Endothelial cell of umbilical vein (primary cell): ENCODE results near the gene YWHAE. TPM values are rescaled to one million over a fixed set of nuclear protein-coding genes. Genes with fewer than 3 reads are reported as not detected.

ENCODE experiments used
- BruUV-seq: library from RNA; stranded (reverse); fragments of 400-500 nt; replicated peaks from 2 replicates; lab custom pipeline; 2021; lab: Mats Ljungman, UMichigan
- CTCF ChIA-PET: fragments of 300-600, 350-600 bp; sonication (Branson Sonifier 250); formaldehyde crosslinking; loops from one replicate; lab custom pipeline; 2021; ENCODE audit warnings: antibody characterized with exemption, inconsistent platforms; lab: Charles Lee
- POLR2A ChIA-PET: fragments of 300-600, 350-600 bp; sonication (Branson Sonifier 250); formaldehyde crosslinking; loops from one replicate; lab custom pipeline; 2021; ENCODE audit warnings: antibody characterized with exemption, inconsistent platforms; lab: Charles Lee
- DNase-seq: peaks from one replicate; pipeline ENCODE4 v3.0.0-alpha.2; 2011; ENCODE audit warnings: low read depth, low spot score
- FAIRE-seq: peaks from 2 replicates; lab custom pipeline; 2011; peaks lifted over from hg19 to GRCh38; lab: Jason Lieb, UNC
- H2AFZ ChIP-seq: 2 replicates; pipeline ENCODE4 v1.6.0; 2012; ENCODE audit warnings: low read depth, low read length, control low read depth, inconsistent platforms
- H3K27ac ChIP-seq: 2 replicates; pipeline ENCODE4 v1.5.1; 2011; ENCODE audit warnings: low read depth, mild to moderate bottlenecking, control low read depth, low read length, moderate library complexity; ENCODE audit not compliant: insufficient read depth
- H3K27me3 ChIP-seq, 2 experiments: 2 replicates each; pipeline versions ENCODE4 v1.6.0 to v1.6.1; 2011; ENCODE audit warnings: low read length in 2 of 2, mixed read lengths in 1 of 2; ENCODE audit not compliant: control insufficient read depth in 2 of 2, insufficient read depth in 2 of 2
- H3K36me3 ChIP-seq, 2 experiments: 2 replicates in 1 of 2; 3 replicates in 1 of 2; pipeline ENCODE4 v1.5.1; 2011; ENCODE audit warnings: low read length in 2 of 2, mild to moderate bottlenecking in 1 of 2, moderate library complexity in 1 of 2; ENCODE audit not compliant: control insufficient read depth in 2 of 2, insufficient read depth in 2 of 2; ENCODE audit errors: extremely low read depth in 1 of 2
- H3K4me1 ChIP-seq: 3 replicates; pipeline ENCODE4 v1.5.1; 2011; ENCODE audit warnings: mild to moderate bottlenecking, low read length; ENCODE audit not compliant: control insufficient read depth, insufficient read depth; ENCODE audit errors: extremely low read depth
- H3K4me2 ChIP-seq: 2 replicates; pipeline ENCODE4 v1.6.1; 2011; ENCODE audit warnings: low read length, control low read depth, mixed read lengths; ENCODE audit not compliant: insufficient read depth
- H3K4me3 ChIP-seq, 3 experiments: fragments of 200-600 bp in 1 of 3; sonication (generic), shearing (Covaris generic) in 1 of 3; replicated peaks in 1 of 3; 2 replicates each; pipeline ENCODE4 v1.5.1; 2011 to 2016; ENCODE audit warnings: control low read depth in 3 of 3, low read length in 3 of 3, mild to moderate bottlenecking in 2 of 3, inconsistent platforms in 1 of 3, low read depth in 1 of 3, moderate library complexity in 1 of 3; ENCODE audit not compliant: insufficient read depth in 1 of 3
- H3K79me2 ChIP-seq: 2 replicates; pipeline ENCODE4 v1.6.0; 2012; ENCODE audit warnings: low read length, inconsistent platforms; ENCODE audit not compliant: control insufficient read depth, insufficient read depth
- H3K9ac ChIP-seq: replicated peaks from 2 replicates; pipeline ENCODE3; 2011; ENCODE audit warnings: low read length, control low read depth; ENCODE audit not compliant: insufficient read depth; ENCODE audit errors: extremely low read depth
- H3K9me1 ChIP-seq: replicated peaks from 3 replicates; pipeline ENCODE4 v1.6.0; 2011; ENCODE audit warnings: mild to moderate bottlenecking, low read length; ENCODE audit not compliant: control insufficient read depth, insufficient read depth; ENCODE audit errors: extremely low read depth
- H3K9me3 ChIP-seq: replicated peaks from 2 replicates; pipeline ENCODE4 v1.5.1; 2012; ENCODE audit warnings: low read length, inconsistent platforms; ENCODE audit not compliant: control insufficient read depth, insufficient read depth
- H4K20me1 ChIP-seq: replicated peaks from 2 replicates; pipeline ENCODE3; 2011; ENCODE audit warnings: mild to moderate bottlenecking, low read length; ENCODE audit not compliant: control insufficient read depth, insufficient read depth; ENCODE audit errors: extremely low read depth
- CTCF ChIP-seq, 2 donors: IDR thresholded peaks; 1 replicate in 1 of 2; 2 replicates in 1 of 2; pipeline ENCODE4 v1.5.1; 2011; ENCODE audit warnings: low read length in 2 of 2, mild to moderate bottlenecking in 2 of 2, moderate library complexity in 2 of 2, control low read depth in 1 of 2, inconsistent platforms in 1 of 2, low read depth in 1 of 2; ENCODE audit not compliant: insufficient read depth in 1 of 2; ENCODE audit errors: extremely low read depth in 1 of 2
- EZH2 ChIP-seq: IDR thresholded peaks from 2 replicates; pipeline ENCODE4 v1.6.1; 2012; ENCODE audit warnings: borderline replicate concordance, low read depth, mild to moderate bottlenecking, moderate library complexity, low read length, inconsistent platforms; ENCODE audit not compliant: severe bottlenecking
- FOS ChIP-seq: IDR thresholded peaks from 2 replicates; pipeline ENCODE4 v1.6.1; 2011; ENCODE audit warnings: mild to moderate bottlenecking, low read length, moderate library complexity, borderline replicate concordance; ENCODE audit not compliant: insufficient read depth
- GATA2 ChIP-seq: IDR thresholded peaks from 2 replicates; pipeline ENCODE4 v1.7.0; 2011; ENCODE audit warnings: low read depth, mild to moderate bottlenecking, moderate library complexity, mixed read lengths, low read length; ENCODE audit not compliant: insufficient read length, insufficient read depth
- JUN ChIP-seq: IDR thresholded peaks from 2 replicates; pipeline ENCODE4 v1.6.1; 2011; ENCODE audit warnings: borderline replicate concordance, low read depth; ENCODE audit not compliant: insufficient read length, insufficient read depth
- MAX ChIP-seq: IDR thresholded peaks from 2 replicates; pipeline ENCODE4 v1.6.1; 2011; ENCODE audit not compliant: insufficient read depth, insufficient read length
- MYC ChIP-seq: IDR thresholded peaks from one replicate; pipeline ENCODE4 v1.6.1; 2011; ENCODE audit warnings: mild to moderate bottlenecking, low read depth, low read length
- POLR2A ChIP-seq: IDR thresholded peaks from 2 replicates; pipeline ENCODE4 v1.6.1; 2012; ENCODE audit warnings: low read depth, mild to moderate bottlenecking, control low read depth, low read length
- POLR2AphosphoS5 ChIP-seq: IDR thresholded peaks from 2 replicates; pipeline ENCODE4 v1.6.1; 2012; ENCODE audit warnings: low read depth, mild to moderate bottlenecking, control low read depth, low read length, moderate library complexity; ENCODE audit not compliant: insufficient read depth
- dilution Hi-C: fragments of 300-500 bp; cut with MboI; formaldehyde crosslinking; loops from one replicate; pipeline ENCODE4 v1.15.0; 2019; ENCODE audit warnings: low sequenced_read_pairs; ENCODE audit not compliant: extremely low pct_ligation_motif_present
- intact Hi-C: fragments of 100-400 bp; cut with micrococcal nuclease; formaldehyde crosslinking; loops from one replicate; pipeline ENCODE4 v1.10.0; 2022
- polyA plus RNA-seq, 4 experiments: library from polyadenylated mRNA; depleted of rRNA in 3 of 4; stranded (reverse) in 3 of 4; unstranded in 1 of 4; fragments of >200 nt; gene quantifications; 2 replicates each; pipeline versions ENCODE4 v1.2.1 to v1.2.3, GENCODE V29; 2011 to 2012; ENCODE audit warnings: missing spikeins in 1 of 4
- total RNA-seq: library from RNA; stranded (reverse); gene quantifications from 2 replicates; pipeline ENCODE4 v1.2.3, GENCODE V29; 2021

YWHAE gene
- total and polyA plus RNA-seq, 2 donors (not counting 3 experiments of a cell fraction or from before 2014, with no cell fraction given) = 396 to 819 TPM

GRCh38 chr17:1315891-1316403 lies 84.1 kb downstream of the YWHAE start:
- no TSS peak for BruUV-seq

More at GRCh38 chr17:1315891-1316403, 84.1 kb downstream of the YWHAE start:
- TF ChIP-seq MYC (no peak), GATA2 (no peak), JUN (no peak), POLR2AphosphoS5 (no peak), POLR2A (no peak), EZH2 (no peak), MAX (no peak), FOS (no peak), CTCF (IDR thresholded peaks at IDR 0.05; ENCODE audit: extremely low read depth in 1 of 2, insufficient read depth in 1 of 2, low read depth in 1 of 2, low read length in 2 of 2) (no peak)
- ChIA-PET CTCF (interaction anchor here (1.4 to 1.7 kb wide), 3 partner anchors 16 to 257 kb away, joined by 4 to 11 read pairs (median 10); no protein-coding TSS in a partner anchor), POLR2A (no interaction called here)
- Histone ChIP-seq H3K4me1 (no peaks in the 10 kb centered on the region), H3K9me3 (no peaks in the 10 kb centered on the region), H3K4me2 (no peak overlapping the region), H3K36me3 (no peaks in the 10 kb centered on the region), H3K4me3 (no peak overlapping the region), H3K9ac (no peak overlapping the region), H4K20me1 (no peaks in the 10 kb centered on the region), H3K27ac (no peak overlapping the region), H3K9me1 (no peaks in the 10 kb centered on the region), H2AFZ (no peak overlapping the region), H3K27me3 (no peaks in the 10 kb centered on the region), H3K79me2 (no peaks in the 10 kb centered on the region)
- DNase-seq = no peak
- no peak for FAIRE-seq
- dilution Hi-C loops (no loop called here), intact Hi-C loops (no loop called here)
